D721Med (cell line): Measurements from ENCODE around the gene MECP2.
A peak's percentile ranks its signal among the peaks of the same experiment; 100 is the strongest.

Experiments used
- DNase-seq: peaks from one replicate; pipeline ENCODE4 v3.0.0; 2011; ENCODE audit warnings: low spot score; ENCODE audit not compliant: insufficient read length
- FAIRE-seq: peaks from 2 replicates; lab custom pipeline; 2011; peaks lifted over from hg19 to GRCh38; lab: Jason Lieb, UNC
- TF ChIP-seq, protein P1 (sequence below): IDR thresholded peaks from 2 replicates; pipeline ENCODE4 v1.5.1; 2012; ENCODE audit warnings: mild to moderate bottlenecking, control low read depth; ENCODE audit not compliant: insufficient read depth; ENCODE audit errors: missing control alignments

Gene MECP2

DNA sequence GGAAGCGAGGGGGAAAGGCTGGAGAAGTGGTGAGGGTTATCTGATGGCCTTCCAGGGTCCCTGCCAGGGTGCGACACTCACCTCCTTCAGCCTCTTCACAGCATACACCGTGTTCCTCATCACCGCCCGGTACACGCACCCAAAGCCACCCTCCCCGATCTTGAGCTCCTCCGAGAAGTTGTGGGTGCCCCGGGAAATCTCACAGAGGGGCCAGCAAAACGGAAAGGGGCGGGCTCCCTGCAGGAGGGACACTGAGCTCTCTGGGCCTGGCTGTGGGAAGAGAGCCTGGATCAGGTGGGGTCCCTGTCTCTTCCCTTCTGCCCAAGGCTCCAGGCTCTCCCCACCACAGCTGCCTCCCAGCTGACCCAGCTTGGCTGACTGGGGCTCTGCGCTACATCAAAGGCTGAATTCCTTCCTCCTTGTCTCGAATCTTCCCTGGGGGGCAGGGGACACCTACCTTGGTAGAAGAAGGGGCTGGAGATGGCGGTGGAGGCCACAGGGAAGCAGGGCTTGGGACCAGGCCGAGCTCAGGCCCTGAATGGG, 78.9 kb downstream of the MECP2 start:
- FAIRE-seq, result no peak
- no peak for DNase-seq
- TF ChIP-seq, protein P1, sequence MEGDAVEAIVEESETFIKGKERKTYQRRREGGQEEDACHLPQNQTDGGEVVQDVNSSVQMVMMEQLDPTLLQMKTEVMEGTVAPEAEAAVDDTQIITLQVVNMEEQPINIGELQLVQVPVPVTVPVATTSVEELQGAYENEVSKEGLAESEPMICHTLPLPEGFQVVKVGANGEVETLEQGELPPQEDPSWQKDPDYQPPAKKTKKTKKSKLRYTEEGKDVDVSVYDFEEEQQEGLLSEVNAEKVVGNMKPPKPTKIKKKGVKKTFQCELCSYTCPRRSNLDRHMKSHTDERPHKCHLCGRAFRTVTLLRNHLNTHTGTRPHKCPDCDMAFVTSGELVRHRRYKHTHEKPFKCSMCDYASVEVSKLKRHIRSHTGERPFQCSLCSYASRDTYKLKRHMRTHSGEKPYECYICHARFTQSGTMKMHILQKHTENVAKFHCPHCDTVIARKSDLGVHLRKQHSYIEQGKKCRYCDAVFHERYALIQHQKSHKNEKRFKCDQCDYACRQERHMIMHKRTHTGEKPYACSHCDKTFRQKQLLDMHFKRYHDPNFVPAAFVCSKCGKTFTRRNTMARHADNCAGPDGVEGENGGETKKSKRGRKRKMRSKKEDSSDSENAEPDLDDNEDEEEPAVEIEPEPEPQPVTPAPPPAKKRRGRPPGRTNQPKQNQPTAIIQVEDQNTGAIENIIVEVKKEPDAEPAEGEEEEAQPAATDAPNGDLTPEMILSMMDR, result no peak

DNA sequence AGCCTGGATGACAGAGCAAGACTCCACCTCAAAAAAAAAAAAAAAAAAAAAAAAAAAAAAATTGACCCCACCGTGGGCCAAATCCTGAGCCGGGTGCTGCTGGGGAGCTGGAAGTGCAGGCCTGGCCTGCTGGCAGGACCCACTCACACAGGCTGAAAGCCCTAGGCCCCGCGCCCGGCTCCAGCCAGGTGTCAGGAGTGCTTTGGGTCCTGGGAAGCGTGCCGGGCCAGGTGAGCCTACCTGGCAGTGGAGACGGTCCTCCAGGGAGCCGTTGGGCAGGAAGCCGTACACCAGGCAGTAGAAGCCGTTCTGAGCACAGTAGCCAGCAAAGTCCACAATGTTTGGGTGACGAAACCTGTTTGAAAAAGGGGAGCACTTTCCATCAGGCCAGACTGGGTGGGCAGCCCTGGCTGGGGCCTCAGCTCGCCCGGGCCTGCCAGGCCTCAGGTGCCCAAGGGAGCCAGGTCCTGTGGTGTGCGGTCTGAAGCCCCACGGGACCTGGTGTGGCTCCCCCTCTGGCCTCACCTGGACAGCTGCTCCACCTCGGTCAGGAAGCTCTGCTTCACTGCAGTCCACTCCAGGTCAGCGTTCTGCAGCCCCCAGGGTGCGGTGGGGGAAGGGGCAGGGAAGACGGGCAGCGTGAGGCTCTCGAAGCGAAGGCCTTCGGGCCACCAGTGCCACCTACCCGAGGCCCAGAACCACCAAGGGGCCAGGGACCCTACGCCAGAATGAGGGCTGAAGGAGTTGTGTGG, 79.6 kb downstream of the MECP2 start:
- FAIRE-seq (no peak), DNase-seq (no peak)
- TF ChIP-seq, protein P1, result no peak

DNA sequence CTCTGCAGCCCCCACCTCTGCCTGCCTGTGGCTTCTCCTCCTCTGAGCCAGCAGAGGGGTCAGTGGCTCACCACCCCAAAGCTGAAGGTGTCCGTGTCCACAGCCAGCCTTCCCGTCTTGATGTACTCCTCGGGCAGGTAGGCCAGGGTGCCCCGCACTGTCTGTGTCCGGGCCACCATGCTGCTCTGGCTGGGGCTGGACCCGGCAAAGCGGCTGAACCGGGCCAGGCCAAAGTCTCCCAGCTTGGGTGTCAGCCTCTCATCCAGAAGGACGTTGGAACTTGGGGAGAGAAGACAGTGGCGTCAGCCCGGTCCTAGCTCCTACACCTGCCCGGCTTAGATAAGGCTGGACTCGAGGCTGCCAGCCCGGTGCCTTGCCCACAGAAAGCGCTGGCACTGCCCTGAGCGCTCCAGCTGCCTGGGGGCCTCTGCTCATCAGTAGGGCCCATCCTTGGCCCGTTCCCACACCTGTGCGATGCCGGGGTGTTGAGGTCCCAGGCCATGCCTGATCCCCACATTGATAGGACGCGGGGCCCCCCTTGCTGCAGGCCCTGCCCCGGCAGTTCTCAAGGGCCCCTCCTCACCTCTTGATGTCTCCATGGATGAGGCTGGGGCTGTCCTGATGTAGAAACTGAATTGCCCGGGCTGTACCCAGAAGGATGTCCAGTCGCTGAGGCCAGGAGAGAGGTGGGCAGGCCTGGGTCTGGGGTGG, 81.0 kb downstream of the MECP2 start:
- TF ChIP-seq, protein P1, result no peak
- no peak for FAIRE-seq

DNA sequence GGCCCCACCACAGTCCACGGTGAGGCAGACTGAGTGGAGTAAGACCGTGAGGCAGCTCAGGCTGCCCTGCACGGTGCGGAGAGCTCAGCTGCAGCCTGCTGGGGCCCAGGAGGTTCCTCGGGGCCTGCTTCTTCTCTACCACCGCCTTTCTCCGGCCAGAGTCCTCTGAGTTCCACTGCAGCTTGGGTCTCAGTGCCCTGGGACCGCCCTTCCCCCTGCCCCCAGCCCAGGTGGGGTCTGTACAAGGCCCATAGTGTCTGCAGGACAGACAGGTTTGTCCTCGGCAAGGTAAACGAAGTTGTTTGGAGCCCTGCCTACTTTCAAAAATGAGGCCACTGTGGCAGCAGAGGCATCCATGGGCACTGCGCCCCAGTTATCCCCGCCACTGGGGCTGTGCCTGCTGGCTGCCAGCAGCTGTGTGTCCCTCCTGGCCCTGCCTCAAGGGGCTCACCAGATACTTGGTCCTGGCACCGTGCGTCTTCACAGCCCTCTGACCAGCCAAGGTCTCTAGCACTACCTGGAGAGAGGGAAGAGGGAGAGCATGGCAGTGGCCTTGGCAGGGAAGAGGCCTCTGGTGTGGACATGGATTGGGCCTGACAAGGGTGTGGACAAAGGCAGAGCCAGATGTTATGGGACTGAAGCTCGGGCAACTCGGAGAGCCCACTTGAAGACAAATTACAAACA, 81.8 kb downstream of the MECP2 start:
- TF ChIP-seq, protein P1, result no peak
- no peak for FAIRE-seq
- DNase-seq, result no peak

More for the DNA sequence above, 81.0 kb downstream of the MECP2 start:
- DNase-seq, result no peak

DNA sequence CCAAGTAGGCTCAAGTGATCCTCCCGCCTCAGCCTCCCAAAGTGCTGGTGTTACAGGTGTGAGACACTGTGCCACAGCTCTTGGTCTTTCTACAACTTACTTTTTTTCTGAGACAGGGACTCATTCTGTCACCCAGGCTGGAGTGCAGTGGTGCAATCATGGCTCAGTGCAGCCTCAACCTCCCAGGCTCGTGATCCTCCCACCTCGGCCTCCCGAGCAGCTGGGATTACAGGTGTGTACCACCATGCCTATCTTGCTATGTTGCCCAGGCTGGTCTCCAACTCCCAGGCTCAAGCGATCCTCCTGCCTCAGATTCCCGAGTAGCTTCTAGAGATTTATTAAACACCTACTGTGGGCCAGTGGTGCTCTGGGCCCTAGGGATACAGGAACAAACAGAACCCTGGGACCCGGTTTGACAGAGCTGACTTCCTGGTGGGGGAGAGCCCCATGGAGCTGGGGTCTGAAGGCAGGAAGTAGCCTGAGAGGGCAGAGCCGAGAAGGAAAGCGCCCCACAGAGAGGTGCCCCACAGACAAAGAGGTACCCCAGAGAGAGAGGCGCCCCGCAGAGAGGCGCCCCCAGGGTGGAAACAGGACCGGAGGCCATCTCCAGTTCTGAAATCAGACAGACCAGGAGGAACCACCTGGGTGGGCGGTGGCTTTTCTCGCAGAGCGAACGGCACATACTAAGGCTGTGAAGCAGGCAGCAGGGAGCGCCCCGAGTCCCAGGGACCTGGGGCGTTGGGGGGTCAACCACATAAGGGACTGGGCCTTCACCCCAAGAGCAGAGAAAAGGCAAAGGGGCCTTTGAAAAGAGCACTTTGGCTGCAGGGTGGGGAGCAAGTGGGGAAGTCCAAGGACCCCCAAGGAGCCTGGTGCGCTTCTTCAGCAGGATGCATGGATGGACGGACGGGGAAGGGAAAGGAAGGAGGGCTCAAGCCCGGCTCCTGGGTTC, 82.8 kb downstream of the MECP2 start:
- TF ChIP-seq, protein P1, result no peak
- DNase-seq (no peak), FAIRE-seq (no peak)

DNA sequence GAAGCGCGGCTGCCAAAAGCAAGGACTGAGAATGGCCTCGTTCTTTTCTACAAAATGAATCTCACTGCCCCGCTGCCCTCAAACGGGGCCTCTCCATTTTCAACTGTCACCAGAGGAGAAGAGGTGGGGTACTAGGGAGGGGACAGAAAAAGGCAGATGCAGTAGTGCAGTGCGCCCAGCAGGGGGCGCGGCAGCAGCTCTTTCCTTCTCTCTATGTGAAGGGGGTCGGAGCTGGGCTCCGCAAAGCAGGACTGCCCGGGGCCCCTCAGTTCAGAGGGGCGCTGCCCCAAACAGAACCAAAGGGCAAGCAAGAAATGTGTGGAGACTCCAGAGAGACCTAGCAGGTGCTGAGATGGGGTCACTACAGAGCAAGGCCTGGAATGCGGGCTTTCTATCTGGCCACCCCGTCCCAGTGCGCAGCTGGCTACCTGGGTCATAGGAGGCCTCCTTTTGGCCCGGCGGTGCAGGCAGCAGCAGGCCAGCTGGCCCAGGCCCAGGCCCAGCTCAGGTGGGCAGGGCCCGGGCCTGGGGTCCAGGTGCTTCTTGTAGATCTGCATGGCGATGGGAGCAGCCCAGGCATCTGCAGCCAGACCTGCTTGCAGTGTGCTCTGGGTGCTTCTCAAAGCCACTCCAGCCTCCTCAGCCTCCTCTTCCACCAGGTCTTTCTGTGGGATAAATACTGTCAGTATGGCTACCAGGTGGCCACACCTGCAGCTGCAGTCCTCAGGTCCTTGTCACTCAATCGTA, 83.7 kb downstream of the MECP2 start:
- DNase-seq (peak; percentile 69), FAIRE-seq (no peak)
- TF ChIP-seq, protein P1, result peak; percentile 60
